ENCODE results near the gene SPG11.

GRCh38 chr15:44633603-44634002 is 29.9 kb downstream of the SPG11 start:
- TF ChIP-seq NFRKB (IDR thresholded peaks at IDR 0.05) (no peak), ARNT (IDR thresholded peaks at IDR 0.05) (no peak)

Data from HEK293T (cell line).